Neutrophil (primary cell): ENCODE data around the gene RAB6A.
"Not testable (repeated sequence)": the region's sequence is repeated elsewhere in the genome, so short reads cannot be mapped to it uniquely, and the experiment has no call there.

Experiments used
- H3K27ac ChIP-seq: fragments of 200-600 bp; sonication (generic); 2 replicates; pipeline ENCODE4 v1.5.1; 2016; ENCODE audit warnings: mild to moderate bottlenecking, moderate library complexity
- H3K27me3 ChIP-seq: fragments of 200-600 bp; sonication (generic); 2 replicates; pipeline ENCODE4 v1.6.0; 2016; ENCODE audit warnings: mild to moderate bottlenecking
- H3K36me3 ChIP-seq: fragments of 200-600 bp; sonication (generic); 2 replicates; pipeline ENCODE4 v1.5.1; 2017
- H3K4me1 ChIP-seq, 2 experiments: fragments of 200-600 bp in 1 of 2; sonication (generic) in 1 of 2; 1 replicate in 1 of 2; 2 replicates in 1 of 2; pipeline versions ENCODE4 v1.5.1 to v1.6.1; 2013 to 2016; ENCODE audit warnings: low read depth in 1 of 2, low read length in 1 of 2, mild to moderate bottlenecking in 1 of 2, moderate library complexity in 1 of 2; ENCODE audit not compliant: control insufficient read depth in 1 of 2, insufficient read depth in 1 of 2
- H3K4me3 ChIP-seq, 2 experiments: fragments of 200-600 bp in 1 of 2; sonication (generic) in 1 of 2; 1 replicate in 1 of 2; 2 replicates in 1 of 2; pipeline ENCODE4 v1.5.1; 2013 to 2016; ENCODE audit warnings: low read depth in 1 of 2, low read length in 1 of 2, mild to moderate bottlenecking in 1 of 2, moderate library complexity in 1 of 2
- H3K9me3 ChIP-seq: fragments of 200-600 bp; sonication (generic); 2 replicates; pipeline ENCODE4 v1.5.1; 2016
- TF ChIP-seq, protein P1 (sequence below): fragments of 200-600 bp; sonication (generic); IDR thresholded peaks from 2 replicates; pipeline ENCODE4 v1.5.1; 2016; ENCODE audit warnings: antibody characterized with exemption

The RAB6A gene

GRCh38 chr11:73749118-73749517 lies 11.8 kb downstream of the RAB6A start:
- Histone ChIP-seq H3K27me3 (no peaks in the 10 kb centered on the region), H3K9me3 (no peaks in the 10 kb centered on the region), H3K4me1 (peaks cover 7 to 8% of the 10 kb centered on the region in 2 experiments), H3K27ac (no peak overlapping the region), H3K4me3 (no peak overlapping the region), H3K36me3 (no peaks in the 10 kb centered on the region)
- TF ChIP-seq, protein P1, sequence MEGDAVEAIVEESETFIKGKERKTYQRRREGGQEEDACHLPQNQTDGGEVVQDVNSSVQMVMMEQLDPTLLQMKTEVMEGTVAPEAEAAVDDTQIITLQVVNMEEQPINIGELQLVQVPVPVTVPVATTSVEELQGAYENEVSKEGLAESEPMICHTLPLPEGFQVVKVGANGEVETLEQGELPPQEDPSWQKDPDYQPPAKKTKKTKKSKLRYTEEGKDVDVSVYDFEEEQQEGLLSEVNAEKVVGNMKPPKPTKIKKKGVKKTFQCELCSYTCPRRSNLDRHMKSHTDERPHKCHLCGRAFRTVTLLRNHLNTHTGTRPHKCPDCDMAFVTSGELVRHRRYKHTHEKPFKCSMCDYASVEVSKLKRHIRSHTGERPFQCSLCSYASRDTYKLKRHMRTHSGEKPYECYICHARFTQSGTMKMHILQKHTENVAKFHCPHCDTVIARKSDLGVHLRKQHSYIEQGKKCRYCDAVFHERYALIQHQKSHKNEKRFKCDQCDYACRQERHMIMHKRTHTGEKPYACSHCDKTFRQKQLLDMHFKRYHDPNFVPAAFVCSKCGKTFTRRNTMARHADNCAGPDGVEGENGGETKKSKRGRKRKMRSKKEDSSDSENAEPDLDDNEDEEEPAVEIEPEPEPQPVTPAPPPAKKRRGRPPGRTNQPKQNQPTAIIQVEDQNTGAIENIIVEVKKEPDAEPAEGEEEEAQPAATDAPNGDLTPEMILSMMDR: no peak

DNA sequence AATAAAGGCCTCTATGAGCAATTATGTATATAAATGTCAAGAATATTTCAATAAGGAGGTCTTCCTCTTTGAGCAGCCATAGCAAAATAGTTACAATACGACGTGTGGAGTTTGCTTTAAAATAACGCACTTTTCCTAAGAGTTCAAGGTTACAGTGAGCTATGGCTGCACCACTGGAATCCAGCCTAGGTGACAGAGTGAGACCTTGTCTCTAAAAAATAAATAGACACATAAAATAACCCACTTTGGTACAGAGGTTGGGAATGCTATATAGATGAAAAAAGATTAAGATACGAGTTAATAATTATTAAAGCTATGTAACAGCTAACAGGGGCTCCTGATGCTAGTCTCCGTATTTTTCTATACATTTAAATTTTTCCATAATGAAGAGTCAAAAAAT lies 12.6 kb downstream of the RAB6A start:
- no peak overlapping the region for H3K27ac ChIP-seq

GRCh38 chr11:73747762-73748161 lies 13.1 kb downstream of the RAB6A start:
- TF ChIP-seq, protein P1: no peak
- Histone ChIP-seq H3K4me1 (peaks cover 7 to 8% of the 10 kb centered on the region in 2 experiments), H3K9me3 (no peaks in the 10 kb centered on the region), H3K4me3 (no peak overlapping the region), H3K27ac (no peak overlapping the region), H3K27me3 (no peaks in the 10 kb centered on the region), H3K36me3 (no peaks in the 10 kb centered on the region)

More for the DNA sequence above, 12.6 kb downstream of the RAB6A start:
- H3K4me1 ChIP-seq: peaks cover 7 to 8% of the 10 kb centered on the region in 2 experiments
- H3K9me3 ChIP-seq: no peaks in the 10 kb centered on the region
- TF ChIP-seq, protein P1: no peak
- H3K36me3 ChIP-seq: no peaks in the 10 kb centered on the region
- H3K4me3 ChIP-seq: no peak overlapping the region
- no peaks in the 10 kb centered on the region for H3K27me3 ChIP-seq

- Histone ChIP-seq H3K27ac (no peak overlapping the region), H3K4me3 (no peak overlapping the region), H3K9me3 (no peaks in the 10 kb centered on the region), H3K36me3 (no peaks in the 10 kb centered on the region), H3K27me3 (no peaks in the 10 kb centered on the region), H3K4me1 (peaks cover 7 to 8% of the 10 kb centered on the region in 2 experiments)
- TF ChIP-seq, protein P1: no peak
Observed at GRCh38 chr11:73746701-73747100, 14.2 kb downstream of the RAB6A start.

GRCh38 chr11:73743045-73743444 lies 17.8 kb downstream of the RAB6A start:
- no peak overlapping the region for H3K4me3 ChIP-seq
- H3K36me3 ChIP-seq: no peaks in the 10 kb centered on the region
- TF ChIP-seq, protein P1: no peak
- H3K27me3 ChIP-seq: no peaks in the 10 kb centered on the region
- H3K27ac ChIP-seq: no peak overlapping the region
- no peaks in the 10 kb centered on the region for H3K9me3 ChIP-seq
- no peaks in the 10 kb centered on the region for H3K4me1 ChIP-seq

- not testable (repeated sequence) for H3K4me3 ChIP-seq, H3K27ac ChIP-seq, H3K9me3 ChIP-seq
Observed at GRCh38 chr11:73735959-73736358, 24.9 kb downstream of the RAB6A start.

More at GRCh38 chr11:73735959-73736358, 24.9 kb downstream of the RAB6A start:
- not testable (repeated sequence) for H3K27me3 ChIP-seq, H3K4me1 ChIP-seq, H3K36me3 ChIP-seq
